ENCODE data around the gene AP1M1. TPM values are rescaled to one million over a fixed set of nuclear protein-coding genes. Genes with fewer than 3 reads are reported as not detected.

Gene AP1M1
- total RNA-seq, 1 experiment from 2014 or later: 27.7 TPM

- Mint-ChIP-seq H3K4me3 (peak overlapping the region; percentile 94), H3K36me3 (peaks cover 20% of the 10 kb centered on the region), H3K4me1 (peaks cover 6% of the 10 kb centered on the region), H3K27me3 (ENCODE audit: low read depth) (no peaks in the 10 kb centered on the region; the same call in 1 of the 2 replicates), H3K27ac (peak overlapping the region; percentile 84), H3K9me3 (no peaks in the 10 kb centered on the region)
- ChIA-PET CTCF (interaction anchor here (0.6 to 2.5 kb wide), 33 partner anchors 9 to 732 kb away, joined by 3 to 39 read pairs (median 5); partner anchors contain the start of genes AP1M1, HSH2D and RAB8A), POLR2A (interaction anchor here (0.6 to 1.4 kb wide), 4 partner anchors 13 to 766 kb away, joined by 3 to 6 read pairs (median 4); partner anchors contain the start of genes AKAP8L and AP1M1)
- ATAC-seq (no peak), DNase-seq (ENCODE audit: low spot score) (no peak)
- TF ChIP-seq ZMAT4 (CRISPR knock-in tag; IDR thresholded peaks at IDR 0.05) (no peak), GTF2I (CRISPR knock-in tag; conservative IDR thresholded peaks at IDR 0.05) (0 out of 2 replicates have a peak, but pooled peaks have one; percentile 36), HMGA2 (CRISPR knock-in tag; IDR thresholded peaks at IDR 0.05) (no peak)
These were observed 13.0 kb upstream of the AP1M1 start for GRCh38 chr19:16184665-16185122.

- ChIA-PET CTCF (interaction anchor here (0.7 to 2.5 kb wide), 35 partner anchors 9 to 766 kb away, joined by 3 to 39 read pairs (median 5); partner anchors contain the start of genes AKAP8L, AP1M1, HSH2D and RAB8A), POLR2A (interaction anchor here (0.6 to 1.4 kb wide), 5 partner anchors 13 to 766 kb away, joined by 3 to 6 read pairs (median 3); partner anchors contain the start of genes AKAP8L and AP1M1)
- ATAC-seq: peak; percentile 93
- peak within 1 kb of the TSS; percentile 94 for H3K4me3 Mint-ChIP-seq
- H3K36me3 Mint-ChIP-seq: peaks cover 26% of the 10 kb centered on the region
- H3K4me1 Mint-ChIP-seq: peaks cover 6% of the 10 kb centered on the region
- TF ChIP-seq ZSCAN18 (CRISPR knock-in tag; IDR thresholded peaks at IDR 0.05) (no peak), GTF2I (CRISPR knock-in tag; conservative IDR thresholded peaks at IDR 0.05) (no peak), NFYB (CRISPR knock-in tag; conservative IDR thresholded peaks at IDR 0.05; ENCODE audit: low read depth) (peak; percentile 85), ATF2 (CRISPR knock-in tag; IDR thresholded peaks at IDR 0.05; ENCODE audit: borderline replicate concordance, low read depth) (no peak), NFE2L1 (CRISPR knock-in tag; IDR thresholded peaks at IDR 0.05) (no peak), SP1 (CRISPR knock-in tag; conservative IDR thresholded peaks at IDR 0.05) (peak; percentile 72), JAZF1 (CRISPR knock-in tag; IDR thresholded peaks at IDR 0.05) (no peak), ZBTB21 (CRISPR knock-in tag; IDR thresholded peaks at IDR 0.05; ENCODE audit: borderline replicate concordance) (no peak), TP53 (CRISPR knock-in tag; IDR thresholded peaks at IDR 0.05) (no peak), GRHL2 (CRISPR knock-in tag; IDR thresholded peaks at IDR 0.05; ENCODE audit: insufficient replicate concordance, severe bottlenecking) (no peak), FOXK1 (CRISPR knock-in tag; IDR thresholded peaks at IDR 0.05) (peak; percentile 95), TEAD1 (CRISPR knock-in tag; IDR thresholded peaks at IDR 0.05) (no peak), ERG (CRISPR knock-in tag; IDR thresholded peaks at IDR 0.05) (no peak), MYBL2 (CRISPR knock-in tag; IDR thresholded peaks at IDR 0.05) (no peak)
- peak within 1 kb of the TSS; percentile 89 for H3K27ac Mint-ChIP-seq
- no peaks in the 10 kb centered on the region; the same call in 1 of the 2 replicates for H3K27me3 Mint-ChIP-seq (ENCODE audit: low read depth)
- no peaks in the 10 kb centered on the region for H3K9me3 Mint-ChIP-seq
- peak; percentile 97 for DNase-seq (ENCODE audit: low spot score)
These were observed 12.5 kb upstream of the AP1M1 start, which contains the start of gene FAM32A for GRCh38 chr19:16185123-16185767. FAM32A (plus strand) TSS chr19:16185410; CDS start chr19:16185443, 33 bp downstream.

- Mint-ChIP-seq H3K27me3 (ENCODE audit: low read depth) (no peaks in the 10 kb centered on the region; the same call in 1 of the 2 replicates), H3K4me1 (peaks cover 6% of the 10 kb centered on the region), H3K36me3 (peaks cover 31% of the 10 kb centered on the region), H3K9me3 (no peaks in the 10 kb centered on the region), H3K27ac (peak overlapping the region; percentile 89), H3K4me3 (peak overlapping the region; percentile 94)
- DNase-seq (ENCODE audit: low spot score) (peak; percentile 72), ATAC-seq (peak; percentile 70)
- ChIA-PET CTCF (interaction anchor here (0.5 to 2.5 kb wide), 45 partner anchors 9 to 835 kb away, joined by 3 to 39 read pairs (median 4); partner anchors contain the start of genes AKAP8L, AP1M1, HSH2D and RAB8A), POLR2A (interaction anchor here (1.1 to 1.4 kb wide), 3 partner anchors 109 to 767 kb away, joined by 3 to 4 read pairs (median 3); partner anchors contain the start of gene AKAP8L)
- TF ChIP-seq ATF6 (CRISPR knock-in tag; IDR thresholded peaks at IDR 0.05) (no peak), ATF1 (CRISPR knock-in tag; IDR thresholded peaks at IDR 0.05) (no peak), CTCF (IDR thresholded peaks at IDR 0.05) (0 out of 2 replicates have a peak, but pooled peaks have one; percentile 28), IRF1 (CRISPR knock-in tag; IDR thresholded peaks at IDR 0.05) (no peak), RORB (CRISPR knock-in tag; IDR thresholded peaks at IDR 0.05) (no peak), ZNF317 (CRISPR knock-in tag; IDR thresholded peaks at IDR 0.05; ENCODE audit: borderline replicate concordance, low read depth) (no peak)
These were observed 12.0 kb upstream of the AP1M1 start for GRCh38 chr19:16185768-16186123.
